PC-3 (cell line): ENCODE results near the gene TUT7.

Experiments used
- CTCF ChIP-seq: fragments of 300-600 bp; sonication (generic); conservative IDR thresholded peaks from 2 replicates; pipeline ENCODE4 v1.5.1; 2017; ENCODE audit warnings: antibody characterized with exemption, low read depth, mild to moderate bottlenecking, low read length
- EZH2phosphoT487 ChIP-seq: fragments of 300-600 bp; sonication (generic); IDR thresholded peaks from 2 replicates; pipeline ENCODE4 v1.6.1; 2018; ENCODE audit warnings: mild to moderate bottlenecking, antibody characterized with exemption, low read length, borderline replicate concordance

DNA sequence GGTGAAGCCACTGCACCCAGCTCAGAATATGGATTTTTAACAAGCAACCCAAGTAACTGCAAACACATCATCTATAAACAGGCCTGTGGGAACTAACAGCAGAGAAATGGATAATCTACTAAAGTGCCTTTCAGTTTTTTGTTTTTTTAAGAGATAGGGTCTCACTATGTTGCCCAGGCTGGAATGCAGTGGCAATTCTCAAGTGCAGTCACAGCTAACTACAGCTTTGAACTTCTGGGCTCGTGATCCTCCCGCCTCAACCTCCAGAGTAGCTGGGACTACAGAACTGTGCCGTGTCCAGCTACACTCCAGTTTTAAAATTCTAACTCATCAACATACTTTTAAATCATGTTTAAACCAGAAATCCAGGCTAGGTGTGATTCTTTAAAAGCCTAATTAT, 11.9 kb downstream of the TUT7 start:
- TF ChIP-seq CTCF, result no peak
- no peak for TF ChIP-seq EZH2phosphoT487
